Measurements from ENCODE around the gene AKR1E2.

GRCh38 chr10:4885162-4885561, 59.2 kb downstream of the AKR1E2 start:
- TF ChIP-seq POLR2A (IDR thresholded peaks at IDR 0.05; ENCODE audit: low read length): no peak
- TF ChIP-seq GATA1 (IDR thresholded peaks at IDR 0.05; ENCODE audit: low read depth, low read length): no peak

All from erythroblast (primary cell).